Occipital lobe (tissue), 2 donors: ENCODE results near the gene LOXHD1. TPM values are rescaled to one million over a fixed set of nuclear protein-coding genes. Genes with fewer than 3 reads are reported as not detected.

Source experiments
- DNase-seq: peaks from one replicate; lab custom pipeline; 2025; lab: John Stamatoyannopoulos, UW
- total RNA-seq: library from RNA; depleted of rRNA; stranded (reverse); fragments of >200 nt; gene quantifications from one replicate; pipeline ENCODE4 v1.2.3, GENCODE V29; 2014

LOXHD1 gene
- total RNA-seq, 1 donor from 2014 or later, result 0.16 TPM

DNA sequence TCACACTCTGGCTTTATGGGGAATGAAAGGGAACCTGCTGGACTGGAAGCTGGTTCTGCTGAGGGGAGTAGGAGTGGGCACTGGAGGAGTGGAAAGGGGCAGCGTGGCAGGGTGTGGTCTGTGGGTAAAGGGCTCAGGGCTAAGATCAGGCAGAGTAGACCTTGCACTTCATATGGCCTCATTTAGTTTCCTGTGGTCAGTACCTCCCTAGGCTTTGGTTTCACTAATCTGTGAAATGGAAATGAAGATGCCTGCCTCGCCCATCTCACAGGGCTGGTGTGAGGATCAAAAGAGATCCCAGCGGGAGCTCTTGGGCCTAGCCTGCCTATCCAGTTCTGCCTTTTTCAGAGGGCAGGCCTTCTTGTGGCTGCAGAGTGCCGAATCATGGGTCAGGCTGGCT lies 208.7 kb downstream of the LOXHD1 start:
- DNase-seq, result no peak

DNA sequence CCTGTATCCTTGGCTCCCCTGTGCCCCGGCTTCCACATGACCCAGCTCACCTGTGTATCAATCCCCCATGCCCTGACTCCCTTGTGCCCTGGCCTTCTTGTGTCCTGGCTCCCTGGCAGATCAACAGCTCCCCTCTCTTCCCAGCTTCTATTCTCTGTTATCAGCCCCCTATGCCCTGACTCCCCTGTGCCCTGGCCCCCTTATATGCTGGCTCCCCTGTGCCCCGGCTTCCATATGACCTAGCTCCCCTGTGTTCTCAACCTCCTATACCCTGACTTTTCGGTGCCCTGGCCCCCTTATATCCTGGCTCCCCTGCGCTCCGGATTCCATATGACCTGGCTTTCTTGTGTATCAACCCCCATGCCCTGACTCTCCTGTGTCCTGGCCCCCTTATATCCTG lies 209.2 kb downstream of the LOXHD1 start:
- no peak for DNase-seq

DNA sequence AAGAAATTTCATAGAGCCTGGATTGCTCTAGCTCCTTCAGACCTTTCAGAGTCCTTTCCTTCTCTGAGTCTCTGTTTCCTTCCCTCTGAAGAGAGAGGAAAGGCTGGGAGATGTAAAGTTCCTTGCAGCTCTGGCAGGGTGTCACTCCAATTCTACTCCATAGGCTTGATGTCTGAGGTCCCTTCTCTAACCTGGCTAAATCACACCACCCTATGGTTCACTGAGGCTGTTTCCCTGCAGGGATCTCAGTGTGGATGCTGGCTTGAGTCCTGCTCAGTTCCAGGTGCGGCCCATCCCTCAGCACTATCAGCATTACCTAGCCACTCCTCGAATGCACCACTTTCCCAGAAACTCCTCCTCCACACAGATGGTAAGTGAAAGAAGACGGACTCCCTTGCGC lies 209.7 kb downstream of the LOXHD1 start:
- no peak for DNase-seq

DNA sequence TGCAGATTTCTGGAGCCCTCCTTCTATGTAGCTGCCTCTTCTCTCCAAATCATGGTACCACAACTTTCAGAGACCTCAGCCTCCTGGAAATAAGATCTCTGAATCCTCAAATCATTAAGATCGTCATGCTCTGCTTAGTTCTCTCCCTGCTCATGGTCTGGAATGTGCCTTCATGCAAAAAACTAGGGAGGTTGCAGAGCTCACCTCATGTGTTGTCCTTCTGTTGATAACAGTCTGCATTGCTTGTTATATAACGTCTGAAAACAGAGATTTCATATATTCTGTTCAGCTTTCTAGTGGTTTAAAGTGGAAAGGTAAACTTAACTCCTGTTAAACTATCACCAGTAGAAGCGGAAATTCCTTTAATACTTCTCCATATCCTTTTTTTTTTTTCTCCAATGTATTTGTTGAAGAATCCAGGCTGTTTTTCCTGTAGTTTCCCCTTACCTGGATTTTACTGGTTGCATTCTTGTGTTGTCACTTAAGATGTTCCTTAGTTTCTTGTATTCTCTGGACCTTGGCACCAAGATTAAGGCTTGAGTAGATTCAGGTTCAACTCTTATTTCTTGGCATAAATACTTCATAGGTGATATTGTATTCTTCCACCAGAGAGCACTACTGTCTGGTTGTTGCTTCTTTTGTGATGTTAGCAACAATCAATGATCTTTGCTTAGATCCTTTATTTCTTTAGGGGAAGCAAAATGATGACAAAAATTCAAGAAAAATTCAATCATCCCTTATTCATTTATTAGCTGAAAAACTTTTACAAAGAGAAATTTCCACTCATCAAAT lies 211.3 kb downstream of the LOXHD1 start:
- no peak for DNase-seq

GRCh38 chr18:46439037-46439436 lies 218.0 kb downstream of the LOXHD1 start:
- no peak for DNase-seq

DNA sequence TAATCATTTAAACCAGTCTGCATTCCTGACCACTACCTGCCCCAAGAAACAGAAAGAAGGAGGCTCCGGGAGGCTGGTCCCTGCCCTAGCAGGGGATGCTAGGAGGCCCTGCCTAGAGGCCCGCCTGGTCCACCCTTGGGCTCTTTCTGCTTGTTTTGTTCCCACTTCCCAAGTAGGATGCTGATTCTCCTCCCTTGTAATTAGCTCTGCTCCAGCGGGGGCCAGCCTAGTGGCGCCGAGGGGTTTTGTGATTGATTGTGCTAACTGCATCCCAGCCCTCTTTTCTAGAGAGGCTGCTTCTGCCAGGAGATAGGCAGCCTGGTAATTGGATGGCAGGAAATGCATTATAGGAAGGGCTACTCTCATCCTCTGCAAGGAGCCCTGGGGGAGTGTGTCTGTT lies 220.0 kb downstream of the LOXHD1 start:
- DNase-seq, result no peak

GRCh38 chr18:46436621-46437020 lies 220.4 kb downstream of the LOXHD1 start:
- no peak for DNase-seq

GRCh38 chr18:46435031-46435430 lies 222.0 kb downstream of the LOXHD1 start:
- DNase-seq, result no peak

- DNase-seq, result no peak
These were observed 222.4 kb downstream of the LOXHD1 start for GRCh38 chr18:46434629-46435028.

DNA sequence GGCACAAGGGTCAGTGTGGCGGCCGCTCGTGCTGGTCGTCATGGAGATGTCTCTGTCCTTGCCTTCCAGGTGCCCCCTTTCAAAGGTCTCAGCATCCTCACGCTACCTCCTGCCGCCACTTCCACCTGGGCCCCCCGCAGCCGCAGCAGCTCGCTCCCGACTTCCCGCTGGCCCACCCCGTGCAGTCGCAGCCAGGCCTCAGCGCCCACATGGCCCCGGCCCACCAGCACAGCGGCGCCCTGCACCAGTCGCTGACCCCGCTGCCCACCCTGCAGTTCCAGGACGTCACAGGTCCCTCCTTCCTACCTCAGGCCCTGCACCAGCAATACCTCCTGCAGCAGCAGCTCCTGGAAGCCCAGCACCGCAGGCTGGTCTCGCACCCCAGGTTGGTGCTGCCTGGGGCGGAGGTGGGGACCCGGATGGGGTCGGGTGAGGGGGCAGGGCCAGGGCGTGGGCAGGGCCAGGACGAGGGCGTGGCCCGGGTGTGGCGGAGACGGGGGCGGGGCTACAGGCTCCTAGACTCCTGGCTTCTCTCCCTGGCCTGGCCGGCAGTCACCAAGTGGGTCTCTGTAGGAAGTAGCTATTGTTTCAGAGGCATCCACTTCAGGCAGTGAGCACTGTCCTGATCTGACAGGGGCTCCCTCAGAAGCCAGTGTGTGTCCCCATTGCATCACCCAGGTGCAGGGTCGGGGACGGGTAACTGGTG lies 223.7 kb downstream of the LOXHD1 start:
- DNase-seq, result no peak

GRCh38 chr18:46431522-46432171 lies 225.4 kb downstream of the LOXHD1 start:
- DNase-seq, result no peak

DNA sequence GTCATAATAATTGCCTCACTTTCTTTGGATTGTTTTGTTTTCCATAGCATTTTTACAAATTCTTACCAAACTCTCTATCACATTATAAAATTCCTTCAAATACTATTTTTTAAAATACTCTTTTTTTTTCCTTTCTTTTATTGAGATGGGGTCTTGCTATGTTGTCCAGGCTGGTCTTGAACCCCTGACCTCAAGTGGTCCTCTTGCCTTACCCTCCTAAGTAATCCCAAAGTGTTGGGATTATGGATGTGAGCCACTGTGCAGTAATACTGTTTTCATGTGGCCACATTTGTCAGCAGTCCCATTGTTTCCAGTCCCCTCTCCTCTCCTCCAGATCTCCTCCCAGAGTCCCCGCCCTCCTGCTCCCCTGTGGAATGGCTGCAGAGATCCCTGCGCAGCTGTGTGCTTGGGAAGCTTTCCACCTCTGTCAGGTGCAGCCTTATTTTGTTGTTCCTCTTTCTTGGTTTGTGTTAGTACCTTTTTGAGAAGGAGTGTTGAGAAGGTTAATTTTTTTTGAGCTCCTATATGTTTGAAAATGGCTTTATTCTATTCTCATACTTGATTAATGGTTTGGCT lies 227.3 kb downstream of the LOXHD1 start:
- DNase-seq, result no peak

GRCh38 chr18:46429130-46429529 lies 227.9 kb downstream of the LOXHD1 start:
- DNase-seq, result no peak

- DNase-seq, result no peak
These were observed 228.7 kb downstream of the LOXHD1 start for GRCh38 chr18:46428368-46428767.

DNA sequence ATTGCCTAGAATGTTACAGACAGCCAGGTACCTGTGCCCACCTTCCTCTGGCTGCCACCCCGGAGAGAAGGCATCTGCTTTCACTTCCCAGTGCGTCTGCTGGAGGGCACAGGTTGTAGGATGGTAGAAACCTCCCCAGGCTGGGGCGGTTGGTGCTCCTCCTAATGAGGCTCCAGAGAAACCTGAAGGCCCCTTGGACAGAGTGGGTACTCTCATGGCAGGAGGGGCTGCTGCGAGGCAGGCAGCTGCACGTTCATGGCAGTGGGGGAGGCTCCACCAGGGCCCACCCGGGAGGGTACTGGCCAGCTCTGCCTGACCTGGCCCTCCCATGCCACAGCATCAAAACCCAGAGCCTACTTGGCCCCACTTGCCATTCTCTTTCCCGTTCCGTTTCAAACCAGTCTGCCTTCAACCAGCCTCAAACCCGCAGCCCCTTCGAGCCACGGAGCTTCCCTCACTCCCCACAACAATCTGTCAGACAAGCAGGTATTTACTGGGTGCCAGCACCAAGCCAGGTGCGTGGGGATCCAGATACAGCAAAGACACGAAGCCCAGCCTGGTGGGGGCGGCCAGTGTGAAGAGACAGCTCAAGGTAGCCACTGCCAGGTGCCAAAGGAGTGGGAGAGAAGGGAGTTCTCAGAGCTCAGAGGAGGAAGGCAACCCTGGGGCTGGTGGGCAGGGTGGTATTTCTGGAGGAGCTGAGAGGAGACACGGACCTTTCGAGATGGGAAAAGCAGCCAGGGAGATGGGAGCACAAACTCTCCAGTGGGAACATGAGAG lies 229.6 kb downstream of the LOXHD1 start:
- no peak for DNase-seq

Other genes with a start within 250 kb of the LOXHD1 start
- 10.8 TPM for gene ST8SIA5, start 99.8 kb upstream of the LOXHD1 start, total RNA-seq